ENCODE results near the gene PRXL2C. TPM values are rescaled to one million over a fixed set of nuclear protein-coding genes. Genes with fewer than 3 reads are reported as not detected.
"Not testable (repeated sequence)": the region's sequence is repeated elsewhere in the genome, so short reads cannot be mapped to it uniquely, and the experiment has no call there.

PRXL2C gene
- total RNA-seq, 2 experiments from 2014 or later: not detected

GRCh38 chr9:96680812-96681499 lies 25.8 kb upstream of the PRXL2C start:
- no TSS peak for BruUV-seq (replicated peaks)
- POLR2A ChIA-PET: interaction anchor here (1.0 kb wide), 1 partner anchor 14 kb away, joined by 3 read pairs; no protein-coding TSS in a partner anchor
- peak overlapping the region; percentile 36; the same call in 1 of the 2 replicates for H2AFZ ChIP-seq (ENCODE audit: low read length)
- H3K9me2 ChIP-seq (ENCODE audit: insufficient read depth, low read length): no peaks in the 10 kb centered on the region
- no peaks in the 10 kb centered on the region for H4K20me1 ChIP-seq (ENCODE audit: insufficient read depth, low read length)
- H3K4me2 ChIP-seq (ENCODE audit: low read length): no peak overlapping the region
- no peaks in the 10 kb centered on the region for H3K36me3 ChIP-seq (ENCODE audit: insufficient read depth, low read length)
- H3K27ac ChIP-seq (ENCODE audit: low read depth, low read length, poor library complexity, severe bottlenecking): no peak overlapping the region
- no peak for DNase-seq (ENCODE audit: low spot score)
- no peak overlapping the region for H3K4me3 ChIP-seq (ENCODE audit: low read depth, low read length, poor library complexity, severe bottlenecking)
- no peaks in the 10 kb centered on the region for H3K9me3 ChIP-seq (ENCODE audit: low read length)
- no peaks in the 10 kb centered on the region for H3K4me1 ChIP-seq (ENCODE audit: insufficient read depth, low read length, poor library complexity, severe bottlenecking)
- intact Hi-C loops (cut with micrococcal nuclease; ENCODE audit: unreplicated experiment): no loop called here
- no peaks in the 10 kb centered on the region for H3K79me2 ChIP-seq (ENCODE audit: insufficient read depth, low read depth, low read length)
- TF ChIP-seq EZH2phosphoT487 (IDR thresholded peaks at IDR 0.05; ENCODE audit: borderline replicate concordance, low read depth, low read length) (no peak), CTCF (conservative IDR thresholded peaks at IDR 0.05; ENCODE audit: low read length) (no peak)
- CTCF ChIA-PET (ENCODE audit: unreplicated experiment): no interaction called here

- H3K4me3 ChIP-seq (ENCODE audit: low read depth, low read length, poor library complexity, severe bottlenecking): no peak overlapping the region
- no peak overlapping the region for H3K27ac ChIP-seq (ENCODE audit: low read depth, low read length, poor library complexity, severe bottlenecking)
- DNase-seq (ENCODE audit: low spot score): no peak
- H3K9me3 ChIP-seq (ENCODE audit: low read length): no peaks in the 10 kb centered on the region
- no TSS peak for BruUV-seq (replicated peaks)
- intact Hi-C loops (cut with micrococcal nuclease; ENCODE audit: unreplicated experiment): no loop called here
- no peaks in the 10 kb centered on the region for H3K9me2 ChIP-seq (ENCODE audit: insufficient read depth, low read length)
- no peak for TF ChIP-seq CTCF (conservative IDR thresholded peaks at IDR 0.05; ENCODE audit: low read length)
- TF ChIP-seq EZH2phosphoT487 (IDR thresholded peaks at IDR 0.05; ENCODE audit: borderline replicate concordance, low read depth, low read length): no peak
- H3K79me2 ChIP-seq (ENCODE audit: insufficient read depth, low read depth, low read length): no peaks in the 10 kb centered on the region
- H3K36me3 ChIP-seq (ENCODE audit: insufficient read depth, low read length): no peaks in the 10 kb centered on the region
- ChIA-PET POLR2A (interaction anchor here (0.7 kb wide), 1 partner anchor 72 kb away, joined by 3 read pairs; no protein-coding TSS in a partner anchor), CTCF (ENCODE audit: unreplicated experiment) (no interaction called here)
- no peak overlapping the region for H3K4me2 ChIP-seq (ENCODE audit: low read length)
- no peaks in the 10 kb centered on the region for H4K20me1 ChIP-seq (ENCODE audit: insufficient read depth, low read length)
- H3K4me1 ChIP-seq (ENCODE audit: insufficient read depth, low read length, poor library complexity, severe bottlenecking): no peaks in the 10 kb centered on the region
- H2AFZ ChIP-seq (ENCODE audit: low read length): no peak overlapping the region
Observed at GRCh38 chr9:96674906-96675538, 19.9 kb upstream of the PRXL2C start.

- BruUV-seq (replicated peaks); H3K4me1 ChIP-seq (ENCODE audit: insufficient read depth, low read length, poor library complexity, severe bottlenecking); H3K27ac ChIP-seq (ENCODE audit: low read depth, low read length, poor library complexity, severe bottlenecking); DNase-seq (ENCODE audit: low spot score); H3K4me2 ChIP-seq (ENCODE audit: low read length); H3K9me3 ChIP-seq (ENCODE audit: low read length); intact Hi-C loops (cut with micrococcal nuclease; ENCODE audit: unreplicated experiment); H3K9me2 ChIP-seq (ENCODE audit: insufficient read depth, low read length); H4K20me1 ChIP-seq (ENCODE audit: insufficient read depth, low read length); H3K4me3 ChIP-seq (ENCODE audit: low read depth, low read length, poor library complexity, severe bottlenecking); H3K79me2 ChIP-seq (ENCODE audit: insufficient read depth, low read depth, low read length); H2AFZ ChIP-seq (ENCODE audit: low read length); CTCF ChIA-PET (ENCODE audit: unreplicated experiment); H3K36me3 ChIP-seq (ENCODE audit: insufficient read depth, low read length): not testable (repeated sequence)
- POLR2A ChIA-PET: interaction anchor here (0.6 kb wide), 1 partner anchor 9 kb away, joined by 3 read pairs; no protein-coding TSS in a partner anchor
Observed at GRCh38 chr9:96673786-96674185, 18.7 kb upstream of the PRXL2C start.
